HG02610 (cell line): ENCODE measurements around the gene GLS2.
"Not testable (repeated sequence)": the region's sequence is repeated elsewhere in the genome, so short reads cannot be mapped to it uniquely, and the experiment has no call there.

Source experiments
- ATAC-seq: cut with Tn5 transposase; IDR thresholded peaks from one replicate; pipeline ENCODE4 v1.9.1; 2021; ENCODE audit warnings: mild to moderate bottlenecking, moderate library complexity; ENCODE audit not compliant: unreplicated experiment

Gene GLS2

DNA sequence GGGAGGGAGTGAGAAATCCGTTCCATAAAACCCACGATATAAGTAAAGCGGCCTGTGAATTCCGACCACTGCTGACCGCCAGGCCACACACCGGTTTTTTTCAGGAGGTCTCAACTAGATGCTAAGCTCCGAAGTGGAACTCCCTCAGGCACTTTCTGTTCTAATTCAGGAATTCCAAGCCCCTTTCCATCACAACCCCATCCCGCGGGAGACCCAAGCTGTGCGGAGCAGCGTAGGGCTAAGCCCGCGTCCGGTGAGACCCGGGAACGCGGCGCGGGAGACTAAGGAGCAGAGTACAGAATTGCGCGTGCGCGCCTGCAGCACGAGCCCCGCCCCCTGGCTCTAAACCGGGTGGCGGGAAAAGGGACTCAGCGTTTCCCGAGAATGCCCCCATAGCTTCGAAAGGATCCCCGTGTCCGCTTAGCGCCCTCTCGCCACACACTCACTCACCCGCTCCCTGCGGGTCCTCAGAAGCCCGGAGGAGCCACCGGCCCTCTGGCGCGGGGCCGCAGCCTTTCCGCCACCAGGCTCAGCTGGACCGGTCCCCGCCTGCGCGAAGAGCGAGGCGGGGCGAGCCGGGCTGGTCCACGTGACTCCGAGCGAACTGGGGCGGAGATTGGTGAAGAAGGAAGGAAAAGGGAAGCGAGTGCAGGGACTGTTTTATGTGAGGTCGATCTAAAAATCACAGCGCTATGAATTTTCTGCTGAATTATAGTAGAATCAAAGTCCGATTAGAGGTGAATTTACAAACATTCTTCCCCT, 38.9 kb downstream of the GLS2 start, which contains the start of gene TIMELESS:
Gene TIMELESS, minus strand, starts transcription at position 567 of the 762 bp plus-strand sequence. CDS start 15,256 bp downstream, outside the sequence.
- peak; percentile 97 for ATAC-seq

DNA sequence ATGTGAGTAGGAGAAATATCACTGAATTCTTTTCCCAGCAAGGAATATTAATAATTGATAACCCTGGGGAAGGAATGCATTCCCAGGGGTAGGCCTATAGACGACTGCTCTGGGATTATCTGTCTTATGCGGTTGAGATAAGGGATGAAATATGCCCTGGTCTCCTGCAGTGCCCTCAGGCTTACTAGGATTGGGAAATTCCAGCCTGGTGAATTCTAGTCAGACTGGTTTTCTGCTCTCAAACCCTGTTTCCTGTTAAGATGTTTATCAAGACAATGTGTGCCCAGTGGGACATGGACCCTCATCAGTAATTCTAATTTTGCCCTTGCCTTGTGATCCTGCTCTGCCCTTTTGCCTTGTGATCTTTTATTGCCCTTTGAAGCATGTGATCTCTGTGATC, 44.8 kb downstream of the GLS2 start:
- ATAC-seq, result not testable (repeated sequence)

GRCh38 chr12:56437430-56438176, 50.4 kb downstream of the GLS2 start:
- no peak for ATAC-seq

- ATAC-seq, result no peak
Observed at GRCh38 chr12:56434828-56435227, 53.1 kb downstream of the GLS2 start.

- no peak for ATAC-seq
Observed at GRCh38 chr12:56431850-56432249, 56.1 kb downstream of the GLS2 start.

- no peak for ATAC-seq
Observed at GRCh38 chr12:56431288-56431687, 56.7 kb downstream of the GLS2 start.

DNA sequence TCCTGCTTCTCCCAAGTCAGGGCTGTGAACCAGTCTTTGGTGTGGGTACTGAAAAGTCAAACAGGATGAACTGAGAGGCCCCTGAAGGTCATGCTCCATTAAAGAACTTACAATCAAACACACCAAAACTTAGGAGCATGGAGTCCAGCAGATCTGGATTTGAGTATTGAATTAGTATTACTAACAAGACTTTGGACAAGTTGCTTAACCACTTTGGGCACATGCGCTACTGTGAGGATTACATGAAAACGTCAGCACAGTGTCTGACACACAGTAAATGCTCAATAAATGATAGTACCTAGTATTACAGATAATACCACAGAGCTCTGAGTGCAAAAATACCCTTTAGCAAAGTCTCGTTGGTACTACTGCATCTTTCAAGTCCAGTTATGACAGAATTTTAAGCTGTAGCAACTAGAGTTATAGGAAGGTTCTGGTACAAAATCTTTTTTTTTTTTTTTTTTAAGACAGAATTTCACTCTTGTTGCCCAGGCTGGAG, 62.0 kb downstream of the GLS2 start:
- no peak for ATAC-seq

DNA sequence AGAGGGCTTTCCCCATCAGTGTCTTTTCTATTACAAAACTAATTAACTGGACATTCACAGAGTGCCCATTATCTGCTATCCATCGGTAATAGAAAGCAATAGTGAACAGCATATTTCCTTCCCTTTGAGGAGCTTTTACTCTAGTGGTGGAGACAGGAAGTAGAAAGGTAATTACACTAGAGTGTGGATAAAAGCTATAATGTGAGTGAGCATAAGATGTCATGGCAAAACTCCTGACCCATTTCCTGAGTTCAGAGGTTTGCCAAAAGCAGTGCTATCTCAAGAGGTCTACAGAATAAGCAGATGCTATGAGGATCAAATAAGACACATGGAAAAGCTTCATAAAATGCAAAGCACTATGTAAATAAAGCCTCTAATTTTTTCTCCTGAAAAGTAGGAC, 62.8 kb downstream of the GLS2 start:
- no peak for ATAC-seq
